Mammary epithelial cell (primary cell): ENCODE results near the gene TOP3B.

Source experiments
- EZH2 ChIP-seq: IDR thresholded peaks from 2 replicates; pipeline ENCODE4 v1.6.1; 2012; ENCODE audit warnings: low read length, inconsistent platforms, borderline replicate concordance
- TF ChIP-seq, protein P1 (sequence below), 2 donors: IDR thresholded peaks in 1 of 2; conservative IDR thresholded peaks in 1 of 2; 2 replicates each; pipeline ENCODE4 v1.5.1; 2011 to 2012; ENCODE audit warnings: inconsistent platforms in 2 of 2, low read length in 2 of 2, mild to moderate bottlenecking in 2 of 2, control low read depth in 1 of 2, low read depth in 1 of 2; ENCODE audit not compliant: insufficient read depth in 1 of 2; ENCODE audit errors: extremely low read depth in 1 of 2

- no peak for TF ChIP-seq EZH2
- TF ChIP-seq, protein P1, sequence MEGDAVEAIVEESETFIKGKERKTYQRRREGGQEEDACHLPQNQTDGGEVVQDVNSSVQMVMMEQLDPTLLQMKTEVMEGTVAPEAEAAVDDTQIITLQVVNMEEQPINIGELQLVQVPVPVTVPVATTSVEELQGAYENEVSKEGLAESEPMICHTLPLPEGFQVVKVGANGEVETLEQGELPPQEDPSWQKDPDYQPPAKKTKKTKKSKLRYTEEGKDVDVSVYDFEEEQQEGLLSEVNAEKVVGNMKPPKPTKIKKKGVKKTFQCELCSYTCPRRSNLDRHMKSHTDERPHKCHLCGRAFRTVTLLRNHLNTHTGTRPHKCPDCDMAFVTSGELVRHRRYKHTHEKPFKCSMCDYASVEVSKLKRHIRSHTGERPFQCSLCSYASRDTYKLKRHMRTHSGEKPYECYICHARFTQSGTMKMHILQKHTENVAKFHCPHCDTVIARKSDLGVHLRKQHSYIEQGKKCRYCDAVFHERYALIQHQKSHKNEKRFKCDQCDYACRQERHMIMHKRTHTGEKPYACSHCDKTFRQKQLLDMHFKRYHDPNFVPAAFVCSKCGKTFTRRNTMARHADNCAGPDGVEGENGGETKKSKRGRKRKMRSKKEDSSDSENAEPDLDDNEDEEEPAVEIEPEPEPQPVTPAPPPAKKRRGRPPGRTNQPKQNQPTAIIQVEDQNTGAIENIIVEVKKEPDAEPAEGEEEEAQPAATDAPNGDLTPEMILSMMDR (conservative IDR thresholded peaks at IDR 0.05 in 1 of 2, IDR thresholded peaks at IDR 0.05 in 1 of 2; ENCODE audit: extremely low read depth in 1 of 2, insufficient read depth in 1 of 2, low read depth in 1 of 2, low read length in 2 of 2): no peak
These were observed 10.7 kb downstream of the TOP3B start for GRCh38 chr22:21971858-21972275.
